GM15510 (cell line): ENCODE data around the gene MSH5.

Experiments used
- POLR2A ChIP-seq: IDR thresholded peaks from 3 replicates; pipeline ENCODE4 v1.6.1; 2011; ENCODE audit warnings: borderline replicate concordance; ENCODE audit not compliant: insufficient read length; ENCODE audit errors: extremely low read depth

Gene MSH5

GRCh38 chr6:31706599-31706998, 33.2 kb upstream of the MSH5 start, which contains the start of gene LY6G6F:
Gene LY6G6F, plus strand, starts transcription at chr6:31706866. Its CDS starts 41 bp downstream, at chr6:31706907.
- TF ChIP-seq POLR2A: no peak

GRCh38 chr6:31707701-31708100, 32.1 kb upstream of the MSH5 start:
- TF ChIP-seq POLR2A: no peak

- no peak for TF ChIP-seq POLR2A
These were observed 31.6 kb upstream of the MSH5 start for GRCh38 chr6:31708224-31708623.

- TF ChIP-seq POLR2A: no peak
These were observed 29.1 kb upstream of the MSH5 start for GRCh38 chr6:31710523-31711219.

GRCh38 chr6:31711233-31711632, 28.6 kb upstream of the MSH5 start:
- no peak for TF ChIP-seq POLR2A

GRCh38 chr6:31712296-31712695, 27.5 kb upstream of the MSH5 start:
- no peak for TF ChIP-seq POLR2A

GRCh38 chr6:31713465-31713864, 26.3 kb upstream of the MSH5 start:
- no peak for TF ChIP-seq POLR2A

GRCh38 chr6:31713991-31714684, 25.7 kb upstream of the MSH5 start:
- no peak for TF ChIP-seq POLR2A

GRCh38 chr6:31715022-31715958, 24.5 kb upstream of the MSH5 start, which contains the start of gene LY6G6D:
Gene LY6G6D, plus strand, starts transcription at chr6:31715348. Its CDS starts 8 bp downstream, at chr6:31715356.
- no peak for TF ChIP-seq POLR2A

- no peak for TF ChIP-seq POLR2A
These were observed 22.1 kb upstream of the MSH5 start for GRCh38 chr6:31717499-31718222.

- TF ChIP-seq POLR2A: no peak
These were observed 21.5 kb upstream of the MSH5 start for GRCh38 chr6:31718265-31718664.

- TF ChIP-seq POLR2A: no peak
These were observed 20.8 kb upstream of the MSH5 start for GRCh38 chr6:31719001-31719400.

GRCh38 chr6:31720196-31720770, 19.5 kb upstream of the MSH5 start:
- TF ChIP-seq POLR2A: no peak
